HTERT RPE-1 (cell line): ENCODE data around the gene PRPF6.

Experiments
- in situ Hi-C: fragments of 300-500 bp; cut with MboI; formaldehyde crosslinking; loops from 4 replicates; pipeline ENCODE4 v1.14.3; 2020; ENCODE audit warnings: low sequenced_read_pairs

The PRPF6 gene

GRCh38 chr20:64032706-64033624 is 52.0 kb downstream of the PRPF6 start:
- in situ Hi-C loops = no loop called here

DNA sequence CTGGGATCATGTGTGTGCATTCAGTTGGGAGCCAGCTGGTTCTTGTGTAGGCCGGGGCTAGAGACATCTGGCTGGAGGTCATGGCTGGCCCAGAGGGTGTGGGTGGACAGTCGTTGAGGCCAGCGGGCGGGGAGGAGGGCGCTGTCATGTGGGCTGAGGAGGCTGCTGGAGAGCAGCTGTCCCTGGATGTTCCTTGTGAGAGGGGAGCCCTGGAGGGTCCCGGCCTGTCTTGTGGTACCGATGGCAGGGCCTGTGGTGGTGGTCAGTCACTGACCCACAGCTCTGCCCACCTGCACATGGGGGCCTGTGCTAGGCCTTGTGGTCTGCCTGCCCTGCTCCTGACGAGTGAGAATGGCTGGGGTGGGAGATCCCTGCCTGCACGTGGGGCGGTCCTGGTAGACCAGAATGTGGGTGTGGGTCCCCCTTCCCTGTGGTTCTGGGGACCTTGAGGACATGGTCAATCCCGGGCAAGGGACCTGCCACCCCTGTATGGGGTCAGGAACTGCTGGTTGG is 53.1 kb downstream of the PRPF6 start:
- in situ Hi-C loops = no loop called here

DNA sequence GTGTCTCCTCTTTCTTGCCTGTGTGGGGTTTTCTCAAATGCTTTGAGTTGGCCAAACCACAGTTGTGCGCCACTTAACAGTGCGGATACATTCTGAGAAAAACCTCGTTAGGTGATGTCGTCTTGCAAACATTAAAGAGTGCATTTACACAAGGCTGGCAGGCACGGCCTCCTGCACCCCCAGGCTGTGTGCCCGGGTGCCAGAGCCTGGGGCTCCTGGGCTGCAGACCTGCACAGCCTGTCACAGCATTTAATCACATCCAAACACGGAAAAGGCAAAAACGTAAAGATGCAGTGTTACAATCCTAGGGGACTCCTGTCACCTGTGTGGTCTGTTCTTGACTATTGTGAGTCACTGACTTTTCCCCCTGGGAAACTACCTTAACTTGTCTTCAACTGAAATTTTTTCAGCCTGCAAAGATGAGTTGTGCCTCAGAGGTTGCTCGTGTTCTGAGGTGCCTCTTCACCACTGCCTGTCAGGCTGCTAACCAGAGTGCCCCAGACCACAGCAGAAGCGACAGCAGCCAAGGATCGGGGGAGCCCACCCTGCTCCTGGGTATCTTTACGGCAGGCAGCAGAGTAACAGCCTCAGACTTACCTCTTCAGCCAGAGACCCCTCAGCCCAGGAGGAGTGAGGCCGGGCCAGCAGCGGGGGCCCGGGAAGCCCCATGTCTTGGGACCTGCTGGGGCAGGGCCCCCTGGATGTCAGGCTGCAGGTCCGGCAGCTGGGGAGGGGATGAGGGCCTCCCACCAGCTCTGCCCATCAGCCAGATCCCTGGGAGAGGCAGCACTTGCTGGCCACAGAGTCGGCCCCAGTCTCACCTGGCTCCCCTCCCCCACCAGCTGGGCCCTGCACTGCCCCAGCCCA is 54.4 kb downstream of the PRPF6 start:
- in situ Hi-C loops = no loop called here

DNA sequence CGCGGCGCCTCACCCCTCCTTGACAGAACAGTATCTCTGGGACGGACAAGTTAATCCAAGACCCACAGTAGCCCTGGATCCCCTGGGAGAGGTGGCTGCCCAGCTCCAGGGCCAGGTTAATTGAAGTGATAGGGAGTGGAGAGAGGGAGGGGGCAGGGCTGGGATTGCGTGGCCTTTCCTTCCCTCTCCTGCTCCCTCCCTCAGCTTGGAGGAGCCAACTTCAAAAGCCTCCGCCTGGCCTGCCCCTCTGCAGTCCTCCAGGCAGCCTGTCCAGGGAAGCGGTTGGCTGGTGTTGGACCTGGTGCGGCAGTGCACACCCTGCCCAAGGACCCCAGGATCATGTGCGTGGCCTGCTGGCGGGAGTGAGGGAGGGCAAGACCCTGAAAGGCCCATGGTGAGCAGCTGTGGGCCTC is 55.0 kb downstream of the PRPF6 start, which contains the start of gene C20orf204:
Gene C20orf204, plus strand, starts transcription at position 250 of the 413 bp plus-strand sequence. Its CDS starts 142 bp downstream, at position 392.
- in situ Hi-C loops = no loop called here

- in situ Hi-C loops = no loop called here
Observed at GRCh38 chr20:64036346-64037198, 55.6 kb downstream of the PRPF6 start.

DNA sequence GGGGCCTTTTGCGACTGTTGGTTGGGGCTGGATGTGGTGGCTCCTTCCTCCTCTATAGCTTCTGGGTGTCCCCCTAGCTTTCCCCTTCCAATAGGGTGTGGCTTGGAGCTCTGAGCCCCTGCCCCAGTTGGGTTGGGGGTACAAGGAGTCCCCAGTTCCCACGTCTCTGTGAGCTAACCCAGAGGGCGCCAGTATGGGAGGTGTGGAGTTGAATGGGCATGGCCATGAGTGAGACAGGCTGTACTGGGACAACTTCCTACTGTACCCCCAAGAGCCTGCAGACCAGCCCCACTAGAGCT is 56.2 kb downstream of the PRPF6 start:
- in situ Hi-C loops = no loop called here

DNA sequence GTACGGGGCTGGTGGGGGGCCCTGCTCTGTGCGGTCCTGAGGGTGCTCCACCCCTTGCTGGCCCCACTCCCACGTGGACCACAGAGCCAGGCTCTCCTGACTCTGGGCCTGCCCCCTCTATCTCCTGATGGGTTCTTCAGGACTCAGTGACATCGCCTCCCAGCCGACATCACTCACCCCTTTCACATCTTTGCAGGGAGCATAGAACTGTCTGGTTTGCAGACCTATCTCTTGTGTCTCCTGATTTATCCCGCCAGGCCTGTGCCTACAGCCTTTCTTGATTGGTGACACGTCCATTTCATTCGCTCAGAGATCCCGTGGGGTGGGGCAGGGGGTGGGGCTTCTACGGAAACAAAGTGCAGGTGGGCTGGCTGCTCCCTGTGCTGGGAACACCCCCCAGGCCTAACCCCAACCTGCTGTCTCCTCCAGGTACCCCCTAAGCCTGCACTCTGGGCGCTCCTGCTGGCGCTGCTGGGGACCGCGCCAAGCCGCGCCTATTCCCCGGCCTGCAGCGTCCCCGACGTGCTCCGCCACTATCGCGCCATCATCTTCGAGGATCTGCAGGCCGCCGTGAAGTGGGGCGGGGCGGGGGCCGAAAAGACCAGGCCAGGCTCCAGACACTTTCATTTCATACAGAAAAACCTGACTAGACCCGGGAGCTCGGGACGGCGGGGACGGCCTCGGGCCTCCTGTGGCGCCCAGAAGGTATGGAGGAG is 56.7 kb downstream of the PRPF6 start:
- in situ Hi-C loops = no loop called here

- in situ Hi-C loops = no loop called here
Observed at GRCh38 chr20:64038224-64038564, 57.3 kb downstream of the PRPF6 start.

DNA sequence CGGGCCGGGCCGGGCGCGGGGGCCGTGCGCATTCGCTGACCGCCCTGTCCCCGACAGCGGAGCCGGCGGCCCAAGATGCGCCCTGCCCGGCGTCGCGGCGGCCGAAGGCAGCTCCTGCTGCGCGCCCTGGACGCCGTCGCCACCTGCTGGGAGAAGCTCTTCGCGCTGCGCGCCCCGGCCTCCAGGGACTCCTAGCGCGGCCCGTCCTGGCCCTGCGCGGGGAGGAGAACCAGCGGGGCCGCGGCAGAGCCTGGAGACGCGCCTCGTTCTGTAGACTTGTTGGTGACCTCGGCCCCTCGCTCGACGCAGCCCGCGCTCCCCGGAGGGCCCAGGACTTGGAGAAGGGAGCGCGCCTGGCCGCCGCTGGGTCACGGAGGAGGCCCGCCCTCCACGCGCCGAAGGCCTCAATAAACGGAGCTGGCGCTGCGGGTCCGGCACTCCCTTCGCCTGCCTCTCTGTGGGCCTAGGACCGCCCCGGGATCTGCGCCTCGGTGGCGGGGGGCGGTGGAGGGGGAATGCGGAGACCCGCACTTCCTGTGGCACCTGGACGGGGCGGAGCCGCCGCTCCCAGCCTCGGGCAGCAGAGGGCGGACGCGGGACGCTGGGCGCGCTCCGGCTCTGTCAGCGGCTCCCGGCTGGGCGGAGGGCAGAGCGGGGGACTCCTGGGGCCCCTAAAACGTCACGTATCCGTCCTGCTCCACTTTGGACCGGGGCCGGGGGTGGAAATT is 57.8 kb downstream of the PRPF6 start:
- in situ Hi-C loops = no loop called here

DNA sequence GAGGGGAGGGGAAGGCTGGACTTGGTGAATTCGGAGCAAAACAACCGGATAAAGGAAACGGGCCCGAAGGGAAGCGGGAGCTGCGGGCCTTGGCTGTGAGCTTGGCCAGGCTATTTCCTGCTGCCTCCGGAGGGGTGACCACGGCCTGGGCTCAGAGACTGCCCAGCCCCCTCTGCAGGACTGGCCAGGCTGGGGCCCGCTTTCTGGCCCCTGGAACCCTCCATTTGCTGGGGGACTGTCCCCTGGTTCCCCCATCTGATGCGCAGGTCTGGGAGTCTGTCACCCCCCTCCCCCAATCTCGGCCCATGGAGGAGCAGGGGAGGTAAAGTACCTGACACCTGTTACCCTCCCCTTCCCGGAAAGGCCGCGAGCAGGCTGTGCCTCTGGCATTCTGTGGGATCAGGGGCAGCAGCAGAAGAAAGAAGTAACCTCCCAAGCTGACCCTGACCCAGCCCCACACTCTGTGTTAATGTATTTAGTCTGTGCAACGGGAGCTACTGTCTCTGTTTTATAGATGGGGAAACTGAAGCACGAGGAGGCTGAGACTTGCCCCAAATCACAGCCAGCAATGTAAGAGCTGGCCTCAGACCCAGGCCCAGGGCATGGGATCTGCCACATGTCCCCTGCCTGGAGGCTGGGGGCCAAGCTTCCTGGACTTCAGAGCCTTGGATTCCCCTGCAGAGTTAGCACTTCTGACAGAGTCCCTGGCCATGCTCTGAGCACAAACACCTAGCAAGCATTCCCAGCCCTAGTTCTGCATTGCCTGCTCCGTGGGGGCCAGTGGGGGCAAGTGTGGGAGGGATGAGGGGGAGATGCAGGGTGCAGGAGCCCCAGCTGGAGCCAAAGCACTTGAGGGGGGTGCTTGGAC is 58.6 kb downstream of the PRPF6 start:
- in situ Hi-C loops = no loop called here

DNA sequence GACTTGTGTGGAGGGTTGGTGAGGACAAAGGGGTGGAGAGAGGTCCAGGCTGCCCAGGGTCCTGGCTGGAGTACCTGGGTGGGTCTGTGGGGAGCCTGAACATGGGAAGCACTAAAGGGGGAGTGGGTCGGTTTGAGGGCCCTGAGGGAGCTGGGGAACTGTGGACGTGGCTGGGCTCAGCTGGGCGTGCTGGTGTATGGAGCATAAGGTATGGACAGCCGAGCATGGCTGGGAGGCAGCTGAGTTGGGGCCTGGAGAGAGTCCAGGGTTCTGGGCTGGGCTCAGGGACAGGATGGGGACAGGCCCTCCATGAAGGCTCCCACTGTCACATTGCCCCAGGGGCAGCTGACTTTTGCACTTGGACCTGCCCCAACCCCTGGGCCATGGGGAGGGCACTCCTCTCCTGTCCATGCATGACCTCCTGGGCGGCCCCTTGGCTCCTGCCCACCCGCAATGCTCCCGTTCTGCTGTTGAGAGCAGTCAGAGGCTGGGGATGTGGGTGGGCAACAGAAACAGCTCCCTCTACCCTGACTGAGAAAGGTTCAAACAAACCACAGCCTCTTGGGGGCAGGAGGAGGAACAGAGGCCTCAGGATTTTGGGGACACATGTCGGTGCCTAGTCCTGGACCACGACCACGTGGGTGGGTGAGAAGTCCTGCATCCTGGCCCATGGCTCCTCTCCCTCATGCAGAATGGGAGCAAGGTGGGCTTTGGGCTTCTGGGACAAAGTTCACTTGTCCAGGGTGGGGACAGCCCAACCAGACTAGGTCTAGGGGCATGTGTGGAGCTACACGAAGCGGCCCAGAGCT is 59.5 kb downstream of the PRPF6 start:
- in situ Hi-C loops = no loop called here

GRCh38 chr20:64041040-64041780 is 60.3 kb downstream of the PRPF6 start:
- in situ Hi-C loops = no loop called here

GRCh38 chr20:64041781-64042053 is 60.8 kb downstream of the PRPF6 start:
- in situ Hi-C loops = no loop called here

DNA sequence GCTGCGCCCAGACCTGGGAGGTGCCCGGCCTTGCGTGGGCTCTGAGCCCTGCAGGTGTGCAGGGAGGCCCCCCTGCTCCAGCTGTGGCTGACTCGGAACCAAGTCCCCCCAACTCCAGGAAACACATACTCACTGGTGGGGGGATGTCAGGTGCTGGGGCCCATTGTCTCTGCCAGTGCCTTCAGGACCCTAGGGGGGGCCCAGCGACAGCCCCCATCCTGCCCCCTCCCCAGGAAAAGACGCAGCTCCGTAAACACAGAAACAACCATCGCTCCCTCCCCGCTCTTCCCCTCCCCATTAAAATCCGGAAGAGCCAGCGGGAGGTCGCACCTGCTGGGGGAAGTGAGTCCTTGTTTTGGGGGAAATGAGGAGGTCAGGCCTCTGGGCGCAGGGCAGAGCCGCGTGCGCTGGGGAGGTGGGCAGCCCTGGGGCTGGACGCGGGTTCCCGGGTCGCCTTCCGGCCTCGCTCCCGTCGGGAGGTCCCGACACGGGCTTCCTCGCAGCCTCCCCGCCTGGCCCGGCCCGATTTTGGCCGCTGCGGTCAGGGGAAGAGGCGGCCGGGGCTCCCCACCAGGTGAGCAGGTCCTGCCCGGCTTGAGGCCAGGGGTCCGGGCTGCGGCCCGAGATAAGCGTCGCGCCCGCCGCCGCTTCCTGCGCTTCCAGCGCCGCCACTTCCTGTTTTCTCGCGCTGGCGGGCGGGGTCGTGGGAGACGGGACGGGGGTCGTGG is 61.3 kb downstream of the PRPF6 start:
- in situ Hi-C loops = no loop called here

DNA sequence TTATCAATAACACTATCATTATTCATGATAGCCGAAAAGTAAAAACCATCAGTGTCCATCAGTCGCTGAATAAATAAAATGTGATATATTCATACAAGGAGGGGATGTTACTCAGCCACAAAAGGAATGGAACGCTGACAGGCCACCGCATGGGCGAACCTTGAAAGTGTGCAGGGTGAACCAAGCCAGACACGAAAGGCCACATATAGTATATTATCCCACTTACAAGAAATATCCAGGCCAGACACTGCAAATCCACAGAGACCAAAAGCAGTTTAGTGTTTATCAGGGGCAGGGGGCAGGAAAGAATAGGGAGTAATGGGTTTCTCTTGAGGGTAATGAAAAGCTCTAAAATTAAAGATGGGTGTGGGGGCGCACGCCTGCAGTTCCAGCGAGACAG is 62.8 kb downstream of the PRPF6 start:
- in situ Hi-C loops = no loop called here

GRCh38 chr20:64044484-64045247 is 63.7 kb downstream of the PRPF6 start:
- in situ Hi-C loops = no loop called here
